Loucy (cell line): ENCODE results near the gene HCRT.

Experiments used
- EZH2phosphoT487 ChIP-seq: fragments of 200-600 bp; IDR thresholded peaks from 2 replicates; pipeline ENCODE4 v1.6.1; 2018; ENCODE audit warnings: antibody characterized with exemption, mild to moderate bottlenecking, moderate library complexity, borderline replicate concordance
- TF ChIP-seq, protein P1 (sequence below): fragments of 200-600 bp; sonication (generic); conservative IDR thresholded peaks from 2 replicates; pipeline ENCODE4 v1.5.1; 2014; ENCODE audit warnings: mild to moderate bottlenecking, antibody characterized with exemption, low read length

DNA sequence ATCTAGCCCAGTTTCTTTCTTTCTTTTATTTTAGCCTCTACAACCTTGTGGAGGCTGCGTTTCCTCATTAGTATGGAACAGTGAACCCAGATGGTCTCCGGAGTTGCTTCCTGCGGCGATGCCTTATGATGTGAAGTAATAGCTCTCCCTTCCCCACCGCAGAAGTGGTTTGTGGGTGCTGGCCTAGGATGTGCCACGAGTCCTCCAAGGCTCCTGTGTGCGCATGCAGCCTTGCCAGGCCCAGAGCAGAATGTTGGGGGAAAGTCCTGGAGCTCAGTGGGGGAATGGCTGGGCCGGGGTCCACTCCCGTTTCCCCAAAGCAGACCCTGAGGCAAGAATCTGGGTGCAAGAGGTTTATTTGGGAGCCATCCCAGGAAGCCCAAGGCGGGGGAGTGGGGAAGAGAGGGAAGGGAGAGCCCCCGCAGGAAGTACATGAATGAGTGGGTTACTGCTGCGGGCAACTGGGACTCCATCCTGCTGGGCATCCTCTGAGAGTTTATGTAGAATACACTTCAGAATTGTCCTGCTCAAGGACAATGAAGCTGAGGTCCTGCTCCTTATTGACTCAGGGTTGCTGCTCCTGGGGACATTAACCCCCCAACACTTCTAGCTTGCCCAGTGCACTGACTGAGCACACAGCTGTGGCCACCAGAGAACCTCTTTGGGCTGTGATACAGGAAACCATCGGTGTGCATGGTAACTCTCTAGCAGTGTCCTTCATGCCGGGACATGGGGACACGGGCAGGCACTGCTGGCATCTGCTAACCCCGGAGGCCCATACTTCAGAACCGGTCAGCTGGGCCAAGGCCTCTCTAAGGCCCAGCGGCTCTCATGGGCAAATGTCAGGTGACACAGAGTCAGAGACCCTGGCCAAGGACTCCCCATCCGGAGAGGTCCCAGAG is 3.7 kb upstream of the HCRT start:
- TF ChIP-seq, protein P1, sequence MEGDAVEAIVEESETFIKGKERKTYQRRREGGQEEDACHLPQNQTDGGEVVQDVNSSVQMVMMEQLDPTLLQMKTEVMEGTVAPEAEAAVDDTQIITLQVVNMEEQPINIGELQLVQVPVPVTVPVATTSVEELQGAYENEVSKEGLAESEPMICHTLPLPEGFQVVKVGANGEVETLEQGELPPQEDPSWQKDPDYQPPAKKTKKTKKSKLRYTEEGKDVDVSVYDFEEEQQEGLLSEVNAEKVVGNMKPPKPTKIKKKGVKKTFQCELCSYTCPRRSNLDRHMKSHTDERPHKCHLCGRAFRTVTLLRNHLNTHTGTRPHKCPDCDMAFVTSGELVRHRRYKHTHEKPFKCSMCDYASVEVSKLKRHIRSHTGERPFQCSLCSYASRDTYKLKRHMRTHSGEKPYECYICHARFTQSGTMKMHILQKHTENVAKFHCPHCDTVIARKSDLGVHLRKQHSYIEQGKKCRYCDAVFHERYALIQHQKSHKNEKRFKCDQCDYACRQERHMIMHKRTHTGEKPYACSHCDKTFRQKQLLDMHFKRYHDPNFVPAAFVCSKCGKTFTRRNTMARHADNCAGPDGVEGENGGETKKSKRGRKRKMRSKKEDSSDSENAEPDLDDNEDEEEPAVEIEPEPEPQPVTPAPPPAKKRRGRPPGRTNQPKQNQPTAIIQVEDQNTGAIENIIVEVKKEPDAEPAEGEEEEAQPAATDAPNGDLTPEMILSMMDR: no peak
- no peak for TF ChIP-seq EZH2phosphoT487
